Fibroblast of skin of left quadriceps (primary cell): ENCODE data around the gene RTN1.

Experiments
- DNase-seq, 2 experiments: peaks; one replicate each; pipeline ENCODE4 v3.0.0-alpha.2; 2013; ENCODE audit warnings: low read depth in 2 of 2

The RTN1 gene

DNA sequence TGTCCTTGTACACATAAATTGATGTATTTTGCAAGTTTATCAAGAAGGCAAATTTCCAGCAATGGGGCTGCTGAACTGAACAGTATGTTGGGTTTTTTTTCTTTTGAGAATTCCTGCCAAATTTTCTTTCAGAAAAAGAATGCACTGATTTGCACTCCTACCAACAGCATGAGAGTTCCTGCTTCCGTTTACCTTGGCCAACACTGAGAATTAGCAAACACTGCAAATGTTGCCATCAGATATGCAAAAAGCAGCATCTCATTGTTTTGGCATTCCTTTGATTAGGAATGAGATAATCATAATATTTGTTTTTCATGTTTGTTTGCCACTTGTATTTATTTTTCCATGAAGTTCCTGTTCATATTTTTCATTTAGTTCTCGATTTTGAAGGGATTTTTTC, 82.4 kb downstream of the RTN1 start:
- DNase-seq: no peak

DNA sequence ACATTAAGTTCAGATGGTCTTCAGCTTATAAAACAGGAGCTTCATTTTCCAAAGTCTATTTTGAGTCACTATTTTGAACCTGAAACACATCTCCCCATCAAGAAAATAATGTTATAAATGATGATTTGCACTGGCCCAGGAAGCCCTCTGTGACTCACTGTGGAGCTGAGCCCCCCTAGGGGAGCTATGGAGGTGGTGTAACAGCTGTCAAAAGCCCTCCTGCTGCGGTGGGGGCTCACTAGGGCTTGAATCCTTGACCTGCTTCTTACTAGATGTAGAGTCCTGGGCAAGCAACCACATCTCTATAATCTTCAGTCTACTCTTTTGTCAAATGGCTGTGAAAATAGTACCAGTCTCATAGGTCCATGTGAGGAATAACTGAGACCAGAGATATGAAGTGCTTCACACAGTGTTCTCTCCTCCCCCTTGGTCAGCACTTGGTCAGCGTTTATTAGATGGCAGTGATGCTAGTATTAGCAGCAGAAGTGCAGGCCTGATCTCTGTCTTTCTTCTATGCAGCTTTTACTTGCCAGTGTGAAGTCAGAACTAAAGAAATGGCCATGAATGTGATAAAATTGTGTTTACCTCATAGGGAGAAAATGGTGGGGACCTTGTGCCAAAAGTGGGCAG, 83.4 kb downstream of the RTN1 start:
- DNase-seq: no peak

DNA sequence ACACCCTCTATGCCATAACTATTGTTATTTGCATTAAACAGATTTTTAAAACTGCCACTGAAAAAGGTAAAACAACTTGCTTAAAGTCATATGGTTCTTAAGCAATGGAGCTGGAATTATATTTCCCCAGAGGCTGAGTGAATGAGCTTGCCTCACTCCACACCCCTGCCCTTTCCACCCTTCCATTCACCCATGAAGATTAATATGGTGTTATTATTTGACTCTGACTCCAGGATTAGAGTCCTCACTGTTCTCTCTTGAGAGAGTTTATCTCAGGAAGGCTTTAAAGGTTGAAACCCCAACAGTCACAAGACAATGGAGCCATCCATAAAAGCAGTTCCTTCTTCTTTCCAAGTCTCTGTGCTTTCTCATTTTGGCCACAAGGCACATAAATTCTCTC, 84.9 kb downstream of the RTN1 start:
- no peak for DNase-seq

DNA sequence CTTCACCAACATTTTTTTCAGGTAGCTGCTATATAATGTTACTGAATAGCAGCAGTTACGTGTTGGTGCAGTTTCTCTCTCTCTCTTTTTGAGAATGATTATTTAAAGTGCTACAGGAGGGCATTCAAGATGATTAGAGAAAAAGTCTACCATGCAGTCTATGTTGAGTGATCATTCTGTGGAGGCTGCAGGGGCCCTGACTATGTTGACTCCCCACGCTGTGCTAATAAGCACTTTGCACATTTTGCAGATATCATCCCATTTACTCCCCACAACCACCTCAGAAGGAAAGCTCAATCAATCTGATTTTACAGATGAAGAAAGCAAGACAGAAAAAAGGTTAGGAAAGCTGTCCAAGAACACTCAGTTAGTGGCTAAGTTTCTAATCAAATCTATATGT, 87.8 kb downstream of the RTN1 start:
- no peak for DNase-seq

DNA sequence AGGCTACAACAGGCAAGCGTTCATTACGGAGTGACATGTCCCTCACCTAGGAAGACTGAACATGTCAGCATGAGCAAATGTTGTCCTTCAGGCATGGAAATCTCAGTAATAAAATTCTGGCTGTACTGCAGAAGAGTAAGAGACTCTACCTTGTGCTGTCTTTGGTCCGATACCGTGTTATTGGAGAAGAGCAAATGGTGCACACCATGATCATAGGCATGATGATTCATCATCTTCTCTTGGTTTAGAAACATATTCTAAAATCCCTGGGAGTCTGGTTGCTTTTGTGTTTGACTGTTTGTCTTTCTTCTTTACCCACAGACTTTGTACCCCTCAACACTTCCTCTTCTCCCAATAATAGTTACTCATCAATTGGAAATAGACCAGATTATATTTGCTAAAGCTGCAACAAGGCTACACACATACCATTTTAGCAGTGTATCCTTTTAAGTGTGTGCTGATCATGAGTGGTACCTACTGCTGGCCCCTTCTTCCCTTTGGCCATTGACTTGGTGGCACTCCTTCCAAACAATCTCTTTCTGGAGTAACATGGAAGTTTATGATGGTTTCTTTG, 93.5 kb downstream of the RTN1 start:
- DNase-seq: no peak

DNA sequence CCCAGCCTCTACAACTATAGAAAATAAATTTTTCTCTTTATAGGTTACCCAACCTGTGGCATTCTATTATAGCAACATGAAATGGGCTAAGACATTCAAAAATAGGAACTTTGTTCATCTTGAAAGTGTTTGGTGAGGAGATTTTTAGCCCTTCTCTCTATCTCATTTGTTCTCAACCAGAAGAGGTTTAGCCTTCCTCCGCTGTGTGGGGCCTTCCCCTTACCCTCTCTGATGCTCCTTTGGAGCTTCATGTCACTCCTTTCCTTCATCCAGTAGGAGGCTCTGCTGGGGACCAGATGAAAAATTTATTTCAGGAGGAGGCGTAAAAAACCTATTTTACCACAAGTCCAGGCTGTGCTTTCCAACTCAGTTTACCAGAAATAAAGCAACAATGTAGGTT, 94.1 kb downstream of the RTN1 start:
- DNase-seq: no peak

DNA sequence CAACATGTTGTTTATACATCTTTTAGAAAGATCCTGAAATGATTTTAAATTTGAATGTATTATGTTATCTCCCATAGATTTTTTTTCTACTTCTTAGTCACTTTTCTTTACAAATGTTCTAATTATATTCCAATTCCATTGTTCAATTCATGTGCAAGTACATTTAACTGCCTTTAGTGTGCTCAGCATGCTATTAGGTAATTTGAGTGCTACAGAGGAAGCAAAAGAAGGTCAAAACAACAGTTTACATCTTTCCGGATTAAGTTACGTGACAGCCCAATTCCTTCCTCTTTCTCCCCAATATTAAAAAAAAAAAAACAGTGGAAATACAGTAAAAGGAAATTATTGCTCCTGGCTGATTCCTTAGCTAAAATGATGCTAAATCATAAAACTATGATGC, 98.3 kb downstream of the RTN1 start:
- no peak for DNase-seq

DNA sequence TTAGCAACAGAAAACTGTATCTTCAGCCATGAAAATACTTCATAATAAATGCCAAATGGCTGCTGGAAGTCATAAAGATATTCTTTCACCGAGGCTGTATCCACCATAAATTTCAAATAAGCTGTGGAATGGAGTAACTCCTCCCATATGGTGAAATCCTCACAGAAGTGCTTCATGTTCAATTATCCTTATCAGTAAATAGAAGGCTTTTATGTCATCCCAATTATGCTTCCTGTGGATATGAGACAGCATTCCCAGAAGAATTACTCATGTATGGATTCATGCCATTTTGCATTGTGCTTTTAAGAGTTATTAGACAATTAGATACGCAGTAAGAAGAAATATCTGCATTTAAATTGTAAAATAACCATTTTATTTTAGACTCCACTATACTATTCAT, 99.0 kb downstream of the RTN1 start:
- peak; percentile 44 to 54 for DNase-seq

DNA sequence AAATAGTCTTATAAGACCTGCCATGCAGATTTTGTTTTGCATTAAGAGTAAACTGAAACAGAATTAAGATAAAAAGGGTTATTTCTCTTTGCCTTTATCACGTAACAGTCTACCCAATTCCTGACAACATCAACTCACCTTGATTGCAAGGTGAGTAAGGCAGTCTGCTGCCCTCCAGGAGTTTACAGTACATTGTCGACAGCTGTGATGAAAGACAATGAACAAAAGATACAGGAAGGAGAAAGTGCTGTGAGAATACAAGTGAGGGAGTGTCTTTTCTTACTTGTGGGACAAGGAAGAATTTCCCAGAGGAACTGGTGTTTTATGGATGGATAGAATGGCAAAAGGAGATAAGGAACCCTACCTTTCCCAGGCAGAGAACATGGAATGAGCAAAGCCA, 101.0 kb downstream of the RTN1 start:
- no peak for DNase-seq

DNA sequence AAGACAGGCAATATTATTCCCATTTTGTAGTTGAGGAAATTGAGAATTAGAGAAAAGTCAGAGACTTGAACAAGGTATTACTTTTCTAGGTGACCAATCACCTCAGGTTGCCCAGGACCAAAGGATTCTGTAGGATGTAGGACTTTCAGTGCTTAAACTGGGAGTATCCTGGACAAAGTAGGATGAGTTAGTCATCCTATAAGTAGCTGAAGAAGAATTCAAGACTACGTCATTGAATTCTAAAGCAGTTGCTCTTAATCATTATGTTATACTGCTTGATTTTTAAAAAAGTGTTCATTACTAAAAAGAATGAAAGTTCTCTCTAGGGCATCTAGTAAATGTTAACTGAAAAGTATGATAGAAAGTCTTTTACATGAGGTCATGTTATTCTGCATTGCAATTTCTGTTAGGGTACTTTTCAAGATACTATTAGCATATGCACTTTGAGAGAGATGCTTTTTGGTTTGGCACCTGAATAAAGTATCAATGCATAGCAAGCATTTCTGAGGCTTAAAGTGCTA, 101.7 kb downstream of the RTN1 start:
- peak; percentile 26 to 33 for DNase-seq

DNA sequence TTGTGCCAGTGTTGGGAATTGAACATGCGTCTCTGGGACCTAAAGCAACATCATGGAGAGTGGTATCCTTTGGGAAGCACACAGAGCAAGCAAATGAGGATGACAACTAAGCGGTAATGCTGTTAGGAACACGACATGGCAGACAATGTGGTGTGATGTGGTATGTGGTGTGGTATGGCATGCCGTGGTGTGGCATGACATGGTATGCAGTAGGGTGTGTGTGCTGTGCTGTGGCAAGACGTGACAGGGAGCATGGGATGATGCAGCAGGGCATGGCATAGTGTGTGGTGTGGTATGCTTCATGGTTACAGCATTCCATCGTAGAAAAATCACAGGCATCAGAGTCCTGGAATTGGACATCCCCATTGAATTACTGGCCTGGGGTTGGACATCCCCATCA, 108.7 kb downstream of the RTN1 start:
- no peak for DNase-seq

DNA sequence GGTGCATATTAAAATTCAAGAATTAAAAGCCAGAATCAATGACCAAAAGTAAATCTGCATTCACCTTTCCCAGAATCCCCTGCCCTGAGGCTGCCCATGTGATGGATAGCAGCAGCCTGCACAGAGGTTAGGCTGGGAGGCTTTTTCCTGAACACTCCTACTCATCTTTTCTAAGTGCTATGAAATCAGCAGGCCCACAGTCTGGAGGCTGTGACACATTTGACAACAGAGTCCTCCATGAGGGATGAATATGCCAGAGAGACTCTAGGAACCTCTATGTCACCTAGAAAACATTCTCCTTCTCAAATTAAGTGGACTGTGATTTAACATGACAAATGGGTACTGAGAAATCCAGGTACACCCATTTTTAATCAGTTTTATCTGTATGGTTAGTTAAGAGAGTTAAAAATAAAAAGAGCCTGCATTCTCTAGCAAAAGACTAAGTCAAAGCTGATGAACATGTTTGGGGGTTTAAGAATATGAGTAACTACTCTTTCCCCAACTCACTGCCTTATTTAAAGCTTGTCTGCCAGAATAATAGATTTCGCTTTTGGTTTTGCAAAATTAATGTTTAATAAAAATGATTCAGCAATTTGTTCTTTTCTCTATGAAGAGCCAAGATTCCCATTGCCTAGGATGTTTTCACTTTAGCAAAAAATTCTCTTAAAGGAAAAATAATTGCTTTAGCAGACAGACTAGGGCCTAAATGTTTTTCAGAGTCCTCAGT, 115.0 kb downstream of the RTN1 start:
- DNase-seq: no peak

DNA sequence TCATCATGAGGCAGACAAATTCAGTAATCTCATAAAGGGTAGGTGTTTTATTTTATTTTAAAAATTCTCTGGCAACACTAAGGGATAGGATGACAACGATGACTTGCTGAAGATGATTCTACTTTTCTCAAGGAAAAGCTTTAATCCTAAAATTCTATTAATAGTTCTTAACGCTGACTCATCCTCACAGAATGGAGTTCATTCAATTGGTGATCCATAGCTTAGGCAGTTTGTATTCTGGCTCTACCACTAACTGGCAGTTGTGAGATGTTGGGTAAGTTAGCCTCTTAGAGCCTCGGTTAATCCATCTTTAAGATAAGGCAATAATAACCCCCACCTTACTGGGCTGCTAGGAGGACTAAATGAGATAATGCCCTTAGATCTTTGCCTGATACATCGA, 116.3 kb downstream of the RTN1 start:
- peak in 1 of 2 experiments; percentile 3 for DNase-seq

DNA sequence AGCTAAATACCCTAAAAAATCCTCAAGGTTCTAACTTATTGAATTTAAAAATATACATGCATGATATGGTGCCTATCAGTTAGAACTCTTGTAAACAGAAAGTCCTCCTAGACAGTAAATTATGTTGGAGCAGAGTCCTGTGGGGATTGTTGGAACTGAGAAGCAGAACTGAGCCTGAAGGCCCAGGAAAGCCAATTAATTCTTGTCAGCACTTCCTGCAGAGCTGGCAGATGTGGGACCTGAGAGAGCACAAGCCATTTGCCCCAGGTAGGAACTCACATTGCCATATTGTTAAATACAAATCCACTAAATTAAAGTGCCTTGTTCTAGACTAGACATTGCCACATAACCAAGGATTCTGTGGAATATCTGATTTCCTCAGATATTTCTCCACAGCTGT, 117.1 kb downstream of the RTN1 start:
- DNase-seq: no peak

DNA sequence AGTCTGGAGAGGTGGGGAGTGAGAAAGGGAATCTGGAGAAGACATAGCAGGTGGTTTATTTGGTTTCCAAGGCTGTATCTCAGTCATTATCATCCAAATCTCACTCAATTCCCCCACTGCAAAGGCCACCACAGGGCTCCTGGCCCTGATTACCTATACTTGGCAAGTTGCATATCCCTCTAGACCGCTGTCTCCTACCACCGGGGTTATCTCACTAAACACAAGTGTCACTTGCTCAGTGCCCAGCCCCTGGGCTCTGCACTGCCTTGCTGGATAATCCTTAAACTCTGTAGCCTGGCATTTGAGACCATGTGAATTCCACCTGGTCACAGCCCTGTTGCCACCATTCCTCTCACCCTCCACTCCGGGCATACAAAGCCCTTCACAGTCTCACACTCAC, 119.0 kb downstream of the RTN1 start:
- DNase-seq: no peak

DNA sequence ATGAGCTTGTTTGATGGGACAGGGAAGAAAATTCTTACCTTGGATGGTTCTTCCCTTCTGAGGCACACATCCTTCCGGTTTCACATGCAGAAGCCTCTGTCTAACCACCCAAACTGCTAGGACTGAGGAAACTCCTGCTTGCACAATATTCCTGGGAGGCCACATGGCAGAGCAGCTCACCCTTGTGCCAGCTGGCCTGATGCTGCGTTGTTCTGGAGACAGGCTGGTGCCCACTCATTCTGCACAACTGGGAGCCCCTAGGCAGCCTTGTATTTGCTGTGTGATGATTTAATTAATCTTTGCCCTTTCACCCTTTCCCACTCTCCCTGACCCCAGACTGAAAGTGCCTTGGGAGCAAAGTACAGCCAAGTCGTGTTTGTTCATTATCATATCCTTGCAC, 130.8 kb downstream of the RTN1 start:
- DNase-seq: no peak

DNA sequence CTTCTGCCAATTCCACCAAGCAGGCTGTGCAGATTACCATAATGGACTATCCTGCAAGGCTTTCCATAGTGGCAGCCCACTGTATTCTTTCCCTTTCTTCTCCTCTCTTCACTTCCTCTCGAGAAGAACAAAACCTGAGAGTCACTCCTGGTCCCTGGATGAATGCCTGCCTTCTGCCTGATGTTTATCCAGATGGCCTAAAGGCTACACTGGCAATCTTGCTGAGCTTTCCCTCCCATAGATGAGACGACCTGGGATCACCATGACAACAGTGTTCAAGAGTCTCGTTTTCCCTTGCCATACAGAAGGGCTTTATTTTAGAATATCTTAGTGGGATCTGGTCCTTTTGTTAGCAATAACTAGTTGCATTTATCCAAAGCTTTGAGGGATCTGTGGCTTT, 142.3 kb downstream of the RTN1 start:
- DNase-seq: no peak

DNA sequence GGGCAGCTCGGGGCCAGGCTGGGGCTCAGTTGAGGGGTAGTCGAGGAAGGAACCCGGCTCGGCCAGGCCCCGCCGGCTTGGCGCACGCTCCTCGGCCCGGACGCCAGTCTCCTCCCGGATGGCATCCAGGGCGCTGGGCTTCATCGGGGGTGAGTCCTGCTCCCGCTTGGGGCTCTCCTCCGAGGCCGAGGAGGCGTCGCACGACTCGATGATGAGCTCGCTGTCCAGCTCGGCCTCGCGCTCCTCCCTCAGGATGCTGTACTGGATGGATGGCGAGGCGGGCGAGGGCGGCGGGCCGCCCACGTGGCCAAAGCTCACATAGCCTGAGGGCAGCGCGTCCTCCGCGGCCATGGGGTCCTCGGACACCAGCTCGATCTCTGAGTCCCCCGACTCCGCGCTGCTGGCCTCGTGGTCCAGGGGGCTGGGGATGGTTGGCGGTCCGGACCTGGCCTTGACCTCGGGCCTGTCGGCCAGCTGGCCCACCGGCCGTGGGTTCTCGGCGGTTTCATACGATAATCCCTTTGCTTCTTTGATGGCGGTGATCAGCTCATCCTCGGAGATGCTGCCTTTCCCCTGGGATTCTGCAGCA, 143.4 kb downstream of the RTN1 start:
- no peak for DNase-seq

DNA sequence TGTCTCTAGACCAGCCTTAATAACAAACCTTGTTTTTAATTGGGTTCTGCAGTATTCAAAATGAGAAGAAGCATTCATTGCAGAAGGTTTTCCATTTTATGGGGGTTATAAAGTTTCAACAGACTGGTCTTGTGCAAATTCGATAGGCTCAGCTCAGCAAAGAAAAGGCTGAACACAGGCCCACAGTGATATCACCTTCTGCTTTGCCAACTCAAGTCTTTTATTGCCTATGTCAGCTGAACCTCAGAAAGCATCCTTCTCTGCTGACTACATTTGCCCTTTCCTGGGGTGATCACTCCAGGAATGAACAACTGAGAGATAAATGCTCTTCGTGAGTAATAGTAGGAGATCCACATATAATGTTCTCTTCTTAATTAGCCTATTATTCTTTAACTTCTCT, 159.5 kb downstream of the RTN1 start:
- no peak for DNase-seq

DNA sequence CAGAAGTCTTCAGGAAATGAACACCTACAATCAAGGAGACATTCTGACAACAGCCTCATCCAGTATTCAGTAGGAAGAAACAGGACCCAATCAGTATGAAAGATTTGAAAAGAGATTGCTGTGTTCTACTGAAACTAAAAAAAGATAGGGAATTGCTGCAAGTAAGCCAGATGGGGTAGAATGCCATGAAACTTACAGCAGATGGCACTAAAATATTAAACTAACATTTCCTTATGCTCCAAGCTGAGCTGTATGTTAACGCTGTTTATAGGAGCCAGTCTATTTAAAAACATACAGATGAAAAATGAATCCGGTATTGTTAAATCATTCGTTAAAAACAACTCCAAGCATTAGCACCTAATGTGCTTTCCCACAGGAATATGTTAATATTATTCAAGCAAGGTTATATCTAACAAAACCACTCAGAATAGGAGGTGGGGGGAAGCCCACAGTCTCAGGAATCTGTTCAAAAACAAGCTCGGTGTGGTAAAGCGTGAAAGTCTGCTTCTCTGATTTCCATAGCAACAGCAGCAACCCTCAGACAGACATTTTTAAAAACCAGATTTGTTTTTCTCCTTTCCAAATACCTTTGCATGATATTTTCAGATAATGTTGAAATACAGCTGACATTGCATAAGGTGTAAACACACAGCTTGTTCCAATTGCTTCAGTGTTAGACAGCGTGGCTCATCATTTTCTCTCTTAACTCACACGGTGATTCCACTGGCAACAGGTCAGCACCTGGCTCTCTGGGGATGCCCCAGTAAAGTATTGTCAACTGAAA, 162.6 kb downstream of the RTN1 start:
- DNase-seq: no peak

DNA sequence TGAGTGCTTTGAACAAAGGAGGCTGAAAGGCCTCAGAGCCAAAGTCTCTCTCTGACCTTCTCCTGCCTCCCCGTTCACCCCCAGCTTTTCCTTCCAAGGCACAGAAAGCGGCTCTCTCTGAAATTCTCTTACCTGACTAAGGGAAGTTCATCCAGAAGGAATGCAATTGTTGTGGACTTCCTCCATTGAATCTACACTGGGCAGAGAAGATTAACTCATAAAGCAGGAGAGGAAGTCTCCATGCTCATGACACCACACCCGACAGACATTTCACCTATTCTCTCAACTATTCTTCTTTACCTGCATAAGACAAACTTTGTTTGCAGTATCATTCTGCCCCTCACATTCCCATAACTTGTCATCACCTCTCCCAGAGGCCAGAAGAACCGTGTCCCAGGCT, 164.7 kb downstream of the RTN1 start:
- DNase-seq: no peak

DNA sequence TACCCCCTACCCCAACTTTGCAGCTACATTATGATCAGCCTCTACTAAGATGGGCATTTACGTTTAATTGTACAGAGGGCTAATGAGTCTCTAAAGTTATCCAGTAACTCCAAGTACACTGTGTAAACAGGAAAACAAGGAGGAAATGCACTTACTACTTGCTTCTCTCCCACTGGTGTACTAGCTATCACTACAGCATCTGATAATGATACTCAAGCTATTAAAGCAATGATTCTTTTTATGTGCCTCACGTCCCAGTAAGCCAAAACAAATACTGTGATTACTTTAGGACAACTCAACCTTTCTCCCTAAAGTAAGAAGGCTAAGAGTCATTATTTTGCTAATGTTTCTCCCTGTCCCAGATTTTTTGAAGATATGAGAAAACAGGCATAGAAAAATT, 165.3 kb downstream of the RTN1 start:
- no peak for DNase-seq
